Effector memory CD4-positive, alpha-beta T cell (primary cell): ENCODE results near the gene UTS2R.
A peak's percentile ranks its signal among the peaks of the same experiment; 100 is the strongest.
"Not testable (repeated sequence)": the region's sequence is repeated elsewhere in the genome, so short reads cannot be mapped to it uniquely, and the experiment has no call there.

Experiments
- DNase-seq, 3 donors: peaks; one replicate each; pipeline ENCODE4 v3.0.0-alpha.2; 2020
- H3K27ac ChIP-seq: 2 replicates; pipeline ENCODE4 v1.7.0; 2013; ENCODE audit warnings: mild to moderate bottlenecking, low read length, moderate library complexity; ENCODE audit not compliant: insufficient read depth, poor library complexity, severe bottlenecking
- H3K27me3 ChIP-seq: replicated peaks from 2 replicates; pipeline ENCODE4 v1.7.0; 2013; ENCODE audit warnings: mild to moderate bottlenecking, low read length; ENCODE audit not compliant: insufficient read depth, control insufficient read depth, poor library complexity, severe bottlenecking
- H3K36me3 ChIP-seq: 2 replicates; pipeline ENCODE4 v1.7.0; 2013; ENCODE audit warnings: mild to moderate bottlenecking, low read length, moderate library complexity; ENCODE audit not compliant: control insufficient read depth, insufficient read depth
- H3K4me1 ChIP-seq: 2 replicates; pipeline ENCODE4 v1.7.0; 2013; ENCODE audit warnings: low read length, mild to moderate bottlenecking; ENCODE audit not compliant: control insufficient read depth, insufficient read depth, poor library complexity, severe bottlenecking
- H3K4me3 ChIP-seq: 2 replicates; pipeline ENCODE4 v1.7.0; 2013; ENCODE audit warnings: low read length, low read depth, mild to moderate bottlenecking; ENCODE audit not compliant: insufficient read depth, poor library complexity, severe bottlenecking
- H3K9me3 ChIP-seq: 2 replicates; pipeline ENCODE4 v1.7.0; 2013; ENCODE audit warnings: mild to moderate bottlenecking, low read length, moderate library complexity; ENCODE audit not compliant: control insufficient read depth

UTS2R gene

DNA sequence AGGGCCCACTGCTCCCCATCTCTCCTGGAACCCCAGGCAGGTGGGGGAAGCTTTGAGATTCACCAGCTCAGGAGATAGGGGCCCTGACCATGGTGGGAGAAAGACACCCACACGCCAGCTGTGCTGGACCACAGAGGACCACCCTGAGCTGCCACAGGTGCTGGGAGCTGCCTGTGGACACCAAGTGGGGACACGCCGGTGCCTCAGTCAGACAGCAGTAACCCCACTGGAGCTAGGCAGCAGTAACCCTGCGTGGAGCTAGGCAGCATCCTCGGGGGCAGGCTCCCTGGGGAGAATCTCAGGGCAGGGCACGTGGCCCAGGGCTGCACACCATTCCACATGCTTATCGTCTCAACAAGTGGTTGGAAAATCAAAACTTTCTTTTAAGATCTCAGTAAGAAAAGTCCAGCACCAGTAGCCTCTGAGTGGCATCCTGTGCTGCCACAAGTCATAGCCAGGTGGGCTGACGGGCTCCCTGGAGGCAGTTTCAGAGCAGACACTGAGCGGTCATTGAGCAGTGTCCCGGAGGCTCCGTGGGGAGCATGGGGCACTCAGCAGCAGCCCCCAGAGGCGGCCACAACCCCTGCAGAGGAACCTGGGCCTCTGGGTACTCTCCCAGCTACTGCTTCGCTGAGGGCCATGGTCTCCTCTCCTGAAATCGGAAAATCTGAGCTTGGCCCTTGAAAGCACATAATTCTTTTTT is 38.6 kb downstream of the UTS2R start:
- no peak overlapping the region for H3K27ac ChIP-seq
- H3K9me3 ChIP-seq, result no peaks in the 10 kb centered on the region
- H3K4me3 ChIP-seq, result no peak overlapping the region
- H3K36me3 ChIP-seq, result peaks cover 3% of the 10 kb centered on the region
- no peak for DNase-seq
- H3K27me3 ChIP-seq, result no peaks in the 10 kb centered on the region
- H3K4me1 ChIP-seq, result no peaks in the 10 kb centered on the region

DNA sequence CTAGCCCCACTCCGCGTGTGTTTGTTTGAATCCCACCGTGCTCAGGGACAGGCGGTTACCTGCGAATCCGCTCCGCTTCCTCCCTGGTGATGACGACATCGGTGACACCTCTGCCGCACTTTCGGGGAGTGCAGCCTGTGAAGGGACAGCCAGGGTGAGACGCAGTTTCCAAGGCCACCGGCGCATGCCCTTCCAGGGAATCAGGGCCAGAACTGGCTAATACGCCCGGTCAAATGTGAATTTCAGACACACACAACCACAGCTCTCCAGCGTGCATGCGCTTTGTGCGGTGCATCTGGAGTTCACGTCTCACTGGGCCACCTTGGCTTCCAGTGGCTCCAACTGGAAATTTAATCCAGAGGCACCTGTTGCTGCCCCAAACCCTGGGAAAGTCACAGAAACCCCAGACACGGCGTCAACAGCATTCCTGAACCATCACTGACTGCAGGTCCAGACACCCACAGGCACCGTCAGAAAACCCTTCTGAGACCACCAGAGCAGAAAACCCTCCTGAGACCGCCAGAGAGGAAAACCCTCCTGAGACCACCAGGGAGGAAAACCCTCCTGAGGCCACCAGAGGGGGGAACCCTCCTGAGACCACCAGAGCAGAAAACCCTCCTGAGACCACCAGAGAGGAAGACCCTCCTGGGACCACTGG is 40.0 kb downstream of the UTS2R start:
- H3K27ac ChIP-seq, result no peak overlapping the region
- H3K27me3 ChIP-seq, result no peaks in the 10 kb centered on the region

DNA sequence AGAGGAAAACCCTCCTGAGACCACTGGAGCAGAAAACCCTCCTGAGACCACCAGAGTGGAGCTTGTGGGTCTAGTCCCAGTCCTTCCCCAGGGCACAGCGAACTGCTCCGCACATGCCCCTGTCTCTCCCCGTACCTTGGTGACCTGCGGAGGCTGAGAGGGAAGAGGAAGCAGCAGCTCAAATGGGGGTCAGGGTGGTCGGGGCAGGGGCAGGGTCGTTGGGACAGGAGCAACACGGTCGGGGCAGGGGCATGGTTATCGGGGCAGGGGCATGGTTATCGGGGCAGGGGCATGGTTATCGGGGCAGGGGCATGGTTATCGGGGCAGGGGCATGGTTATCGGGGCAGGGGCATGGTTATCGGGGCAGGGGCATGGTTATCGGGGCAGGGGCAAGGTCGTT is 40.5 kb downstream of the UTS2R start:
- not testable (repeated sequence) for H3K27ac ChIP-seq, H3K36me3 ChIP-seq, DNase-seq, H3K9me3 ChIP-seq, H3K27me3 ChIP-seq, H3K4me1 ChIP-seq, H3K4me3 ChIP-seq

More for the DNA sequence above, 40.0 kb downstream of the UTS2R start:
- Histone ChIP-seq H3K4me3 (no peak overlapping the region), H3K36me3 (peaks cover 3% of the 10 kb centered on the region), H3K9me3 (no peaks in the 10 kb centered on the region), H3K4me1 (no peaks in the 10 kb centered on the region)
- DNase-seq, result no peak

DNA sequence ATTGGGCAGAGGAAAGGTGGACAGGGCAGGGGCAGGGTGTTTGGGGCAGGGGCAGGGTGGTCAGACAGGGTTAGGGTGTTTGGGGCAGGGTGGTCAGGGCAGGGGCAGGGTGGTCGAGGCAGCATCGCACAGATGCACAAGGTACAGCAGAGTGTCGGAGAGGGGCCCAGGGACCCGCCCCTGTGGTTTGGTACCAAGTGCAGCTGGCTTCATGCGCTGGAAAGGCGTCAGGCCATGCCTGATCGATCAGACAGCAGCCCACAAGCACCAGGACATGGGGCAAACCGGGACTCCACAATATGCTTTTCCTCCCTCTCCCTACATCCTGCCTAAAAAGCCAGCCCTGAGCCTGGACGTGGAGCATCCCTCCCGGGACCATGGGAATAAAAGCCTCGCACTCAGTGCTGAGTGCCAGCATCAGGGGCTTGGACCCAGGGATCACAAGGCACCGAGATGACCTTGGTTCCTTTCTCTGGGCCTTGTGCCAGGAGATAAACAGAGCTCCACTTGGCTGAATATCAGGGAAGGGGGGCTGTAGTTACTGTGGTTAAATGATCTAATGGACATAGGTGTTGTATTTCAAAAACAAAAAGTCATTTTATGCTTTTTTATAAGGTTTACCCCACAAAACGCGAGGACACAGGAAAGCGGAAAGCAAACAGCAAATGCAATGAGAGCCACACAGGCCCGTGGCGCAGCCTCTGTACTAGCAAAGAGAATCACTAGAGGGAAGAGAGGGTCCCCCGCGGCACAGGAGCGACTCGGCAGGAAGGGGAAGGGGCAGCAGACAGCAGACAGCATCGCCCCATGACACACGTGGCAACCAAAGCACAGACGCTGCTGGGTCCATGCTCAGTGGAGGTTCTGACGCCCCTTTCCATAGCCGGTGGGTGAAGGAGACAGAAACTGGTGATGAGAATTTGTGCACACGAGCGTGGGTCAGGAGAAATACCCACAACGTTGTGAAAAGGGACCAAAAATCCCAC is 41.3 kb downstream of the UTS2R start:
- Histone ChIP-seq H3K4me3 (no peak overlapping the region), H3K4me1 (no peaks in the 10 kb centered on the region), H3K9me3 (no peaks in the 10 kb centered on the region), H3K27ac (no peak overlapping the region), H3K36me3 (peaks cover 3% of the 10 kb centered on the region), H3K27me3 (no peaks in the 10 kb centered on the region)
- no peak for DNase-seq

DNA sequence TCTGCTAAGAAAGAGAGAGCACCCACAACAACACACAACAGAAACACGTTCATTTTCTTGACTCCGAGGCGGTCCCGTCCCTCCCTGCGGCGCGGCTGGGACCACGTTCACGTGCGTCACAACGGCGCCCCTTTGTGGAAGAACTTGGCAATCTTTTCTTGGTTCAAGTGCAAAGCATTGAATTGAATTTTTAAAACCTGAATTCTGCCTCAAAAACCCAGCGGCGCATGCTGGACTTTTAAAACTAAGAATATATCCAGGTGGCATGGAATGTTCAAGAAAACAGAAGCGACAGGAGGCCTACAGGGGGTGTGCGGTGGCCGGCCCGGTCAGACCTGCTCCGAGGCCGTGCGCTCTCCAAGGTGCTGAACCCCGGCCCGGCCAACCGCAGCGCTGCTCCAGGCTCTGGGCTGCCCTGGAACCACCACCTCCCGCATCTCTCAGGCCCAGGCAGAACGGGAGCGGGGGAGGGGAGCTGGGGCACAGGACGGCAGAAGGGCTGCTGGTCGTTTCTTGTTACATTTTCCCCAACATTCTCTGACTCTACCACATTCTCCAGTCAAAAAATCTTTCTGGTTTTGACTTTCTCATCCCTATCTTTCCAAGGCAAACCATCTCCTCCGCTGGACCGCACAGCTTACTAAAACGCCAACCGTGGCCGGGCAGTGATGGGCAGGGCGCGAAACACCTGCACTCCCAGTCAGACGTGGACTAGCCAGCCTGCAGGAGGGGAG is 43.1 kb downstream of the UTS2R start:
- H3K9me3 ChIP-seq, result no peaks in the 10 kb centered on the region
- H3K27me3 ChIP-seq, result no peaks in the 10 kb centered on the region
- no peak overlapping the region for H3K4me3 ChIP-seq
- no peak overlapping the region for H3K27ac ChIP-seq
- peak; percentile 27 to 45 (median 41) for DNase-seq
- H3K4me1 ChIP-seq, result peaks cover 6% of the 10 kb centered on the region
- H3K36me3 ChIP-seq, result peaks cover 3% of the 10 kb centered on the region

DNA sequence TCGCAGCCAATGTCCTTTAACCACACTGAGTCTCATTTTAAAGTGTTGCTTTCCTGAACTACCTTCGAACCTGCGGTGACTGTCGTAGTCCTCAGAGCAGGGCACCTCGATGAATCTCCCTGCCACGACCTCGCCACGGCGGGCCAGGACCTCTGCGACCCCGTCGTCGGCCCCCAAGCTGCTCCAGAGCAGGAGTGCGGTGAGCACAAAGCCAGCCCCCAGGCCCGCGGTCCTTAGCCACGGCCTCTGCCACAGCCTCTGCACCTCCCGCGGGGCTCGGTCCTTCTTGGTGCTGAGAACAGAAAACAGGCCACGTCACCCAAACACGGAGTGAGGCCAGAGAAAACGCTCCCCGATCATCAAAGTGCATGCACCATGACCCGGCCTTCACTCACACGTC is 43.8 kb downstream of the UTS2R start:
- H3K4me3 ChIP-seq, result no peak overlapping the region
- no peaks in the 10 kb centered on the region for H3K9me3 ChIP-seq
- peaks cover 3% of the 10 kb centered on the region for H3K36me3 ChIP-seq
- peaks cover 6% of the 10 kb centered on the region for H3K4me1 ChIP-seq
- DNase-seq, result no peak
- no peaks in the 10 kb centered on the region for H3K27me3 ChIP-seq
- H3K27ac ChIP-seq, result no peak overlapping the region

DNA sequence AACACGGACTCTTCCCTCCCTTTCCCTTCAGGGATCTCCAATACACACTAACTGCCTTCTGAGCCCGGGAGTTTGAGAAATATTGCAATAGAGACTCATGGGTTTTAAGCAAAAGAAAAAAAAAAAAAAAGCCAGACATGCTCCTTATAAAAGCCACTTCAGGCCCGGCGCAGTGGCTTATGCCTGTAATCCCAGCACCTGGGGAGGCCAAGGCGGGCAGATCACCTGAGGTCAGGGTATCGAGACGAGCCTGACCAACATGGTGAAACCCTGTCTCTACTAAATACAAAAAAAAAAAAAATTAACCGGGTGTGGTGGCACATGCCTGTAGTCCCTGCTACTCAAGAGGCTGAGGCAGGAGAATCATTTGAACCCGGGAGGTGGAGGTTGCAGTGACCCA is 44.2 kb downstream of the UTS2R start:
- Histone ChIP-seq H3K27me3 (no peaks in the 10 kb centered on the region), H3K4me3 (no peak overlapping the region), H3K27ac (no peak overlapping the region), H3K9me3 (no peaks in the 10 kb centered on the region), H3K4me1 (peaks cover 6% of the 10 kb centered on the region), H3K36me3 (peaks cover 5% of the 10 kb centered on the region)
- DNase-seq, result no peak

DNA sequence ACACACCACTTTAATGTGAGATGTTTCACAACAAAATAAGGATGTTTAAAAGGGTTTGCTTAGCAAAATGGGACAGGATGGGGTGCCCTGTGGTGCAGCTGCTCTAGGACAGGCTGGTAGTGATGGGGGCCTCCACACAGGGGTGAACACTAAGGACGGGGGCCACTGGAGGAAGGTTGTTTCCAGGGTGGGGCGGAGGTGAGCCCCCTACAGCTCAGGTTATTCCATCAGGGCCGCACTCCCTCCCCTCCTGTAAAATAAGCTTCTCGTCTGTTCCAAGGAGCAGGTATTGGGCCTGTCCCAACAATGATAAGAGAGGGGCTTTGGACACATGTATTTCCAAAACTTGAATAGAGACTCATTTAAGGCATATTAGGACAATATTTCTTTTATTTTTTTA is 44.7 kb downstream of the UTS2R start:
- Histone ChIP-seq H3K9me3 (no peaks in the 10 kb centered on the region), H3K4me3 (no peak overlapping the region), H3K27ac (no peak overlapping the region), H3K4me1 (peaks cover 6% of the 10 kb centered on the region), H3K36me3 (peaks cover 8% of the 10 kb centered on the region), H3K27me3 (no peaks in the 10 kb centered on the region)
- no peak for DNase-seq

DNA sequence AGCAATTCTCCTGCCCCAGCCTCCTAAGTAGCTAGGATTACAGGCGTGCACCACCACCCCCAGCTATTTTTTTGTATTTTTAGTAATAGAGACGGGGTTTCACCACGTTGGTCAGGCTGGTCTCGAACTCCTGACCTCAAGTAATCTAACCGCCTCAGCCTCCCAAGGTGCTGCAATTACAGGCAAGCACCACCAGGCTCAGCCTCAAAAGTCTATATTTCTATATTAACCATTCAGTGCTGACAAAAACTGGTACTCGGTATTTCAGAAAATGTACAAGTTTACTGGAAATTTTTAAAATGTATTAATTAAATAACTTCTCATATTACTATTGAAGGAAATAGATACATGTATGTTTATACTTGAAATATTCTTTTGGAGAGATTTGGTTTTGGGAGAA is 45.2 kb downstream of the UTS2R start:
- DNase-seq, result no peak
- peaks cover 7% of the 10 kb centered on the region for H3K36me3 ChIP-seq
- no peak overlapping the region for H3K4me3 ChIP-seq

More for the DNA sequence above, 45.2 kb downstream of the UTS2R start:
- Histone ChIP-seq H3K4me1 (peaks cover 6% of the 10 kb centered on the region), H3K27me3 (no peaks in the 10 kb centered on the region), H3K9me3 (no peaks in the 10 kb centered on the region), H3K27ac (no peak overlapping the region)
